ENCODE measurements around the gene TRMT61A. TPM values are rescaled to one million over a fixed set of nuclear protein-coding genes. Genes with fewer than 3 reads are reported as not detected.

Gene TRMT61A
- polyA plus RNA-seq, 1 of the 3 experiments (the other 2 are of a cell fraction) = 15.8 TPM

DNA sequence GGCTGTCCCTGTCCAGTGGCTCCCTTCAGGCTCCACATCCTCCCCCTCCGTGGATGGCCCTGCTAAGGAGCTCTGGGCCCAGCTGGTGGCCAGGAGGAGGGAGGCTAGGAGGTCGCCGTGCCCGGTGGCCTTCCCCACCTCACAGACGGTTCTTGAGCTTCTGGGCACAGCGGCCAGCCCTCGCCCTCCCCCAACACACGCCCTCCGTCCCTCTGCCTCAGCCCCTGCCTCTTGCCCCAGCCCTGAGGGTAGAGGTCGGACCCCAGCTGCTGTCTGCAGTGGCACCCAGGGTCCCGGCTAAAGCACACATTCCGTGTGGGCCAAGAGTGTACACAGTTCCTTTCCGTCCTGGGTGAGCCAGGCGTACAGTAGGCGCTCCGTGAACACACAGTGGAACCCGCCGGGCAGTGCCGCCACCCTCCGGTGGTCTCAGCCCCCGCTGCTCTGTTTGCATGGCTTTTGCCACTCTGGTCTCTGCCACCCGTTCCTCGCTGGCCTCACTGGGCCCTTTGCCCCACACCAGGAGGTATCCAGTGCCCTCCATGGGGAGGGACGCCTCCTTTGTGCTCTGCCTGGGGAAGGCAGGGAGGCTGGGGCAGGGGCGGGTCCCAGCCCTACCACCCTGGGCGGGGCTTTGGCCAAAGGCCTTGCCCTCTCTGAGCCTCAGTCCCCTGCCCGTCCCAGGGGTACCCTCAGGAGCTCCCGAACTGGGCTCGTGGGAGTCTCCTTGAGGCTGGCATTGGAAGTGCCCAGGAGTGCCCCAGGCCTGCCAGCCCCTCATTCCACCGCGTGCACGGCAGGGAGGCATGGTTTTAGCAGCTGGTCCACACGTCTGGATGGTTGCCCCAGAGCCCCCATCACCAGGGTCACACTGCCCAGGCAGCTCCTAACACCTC is 13.0 kb downstream of the TRMT61A start:
- no peaks in the 10 kb centered on the region for H3K9me2 ChIP-seq
- no peak for DNase-seq
- ChIA-PET POLR2A (interaction anchor here (3.9 kb wide), 1 partner anchor 20 kb away, joined by 19 read pairs; the partner anchor contains the start of gene CKB), CTCF (interaction anchor here (1.7 to 6.5 kb wide), 3 partner anchors 15 to 42 kb away, joined by 6 to 72 read pairs (median 15); partner anchors contain the start of gene CKB)
- WGBS (ENCODE audit: low lambda C conversion rate) = 89% methylated on average over 17 of the region's 33 CpGs
- peaks cover 16 to 47% of the 10 kb centered on the region in 2 experiments; a peak in 3 of 4 replicates for H3K4me1 ChIP-seq (ENCODE audit: control insufficient read depth in 1 of 2, insufficient read depth in 2 of 2, low read depth in 1 of 2, low read length in 1 of 2)
- peaks cover 10% of the 10 kb centered on the region for H4K20me1 ChIP-seq (ENCODE audit: insufficient read depth)
- H2AFZ ChIP-seq (ENCODE audit: low read depth) = no peak overlapping the region
- no peaks in the 10 kb centered on the region for H3K27me3 ChIP-seq (ENCODE audit: insufficient read depth)
- no peak for TF ChIP-seq TCF12 (IDR thresholded peaks at IDR 0.05)
- TF ChIP-seq GATA2 (CRISPR knock-in tag; IDR thresholded peaks at IDR 0.05) = no peak
- peak overlapping the region; percentile 78; the same call in 1 of the 2 replicates for H3K4me2 ChIP-seq
- no peaks in the 10 kb centered on the region for H3K9me3 ChIP-seq
- H3K36me3 ChIP-seq (replicated peaks in 1 of 2; ENCODE audit: control insufficient read depth in 1 of 2, insufficient read depth in 2 of 2, low read length in 1 of 2) = no peaks in the 10 kb centered on the region
- H3K4me3 ChIP-seq (ENCODE audit: low read depth in 2 of 2, low read length in 1 of 2) = no peak overlapping the region
- peaks cover 13% of the 10 kb centered on the region for H3F3A ChIP-seq (replicated peaks; ENCODE audit: insufficient read depth)
- H3K79me2 ChIP-seq (ENCODE audit: insufficient read depth) = no peaks in the 10 kb centered on the region
- peak overlapping the region; percentile 60; the same call in 1 of the 2 replicates for H3K9ac ChIP-seq
- H3K27ac ChIP-seq (ENCODE audit: low read depth in 2 of 2, low read length in 1 of 2) = peak overlapping the region in 1 of 2 experiments; percentile 85; a peak in 3 of 4 replicates

DNA sequence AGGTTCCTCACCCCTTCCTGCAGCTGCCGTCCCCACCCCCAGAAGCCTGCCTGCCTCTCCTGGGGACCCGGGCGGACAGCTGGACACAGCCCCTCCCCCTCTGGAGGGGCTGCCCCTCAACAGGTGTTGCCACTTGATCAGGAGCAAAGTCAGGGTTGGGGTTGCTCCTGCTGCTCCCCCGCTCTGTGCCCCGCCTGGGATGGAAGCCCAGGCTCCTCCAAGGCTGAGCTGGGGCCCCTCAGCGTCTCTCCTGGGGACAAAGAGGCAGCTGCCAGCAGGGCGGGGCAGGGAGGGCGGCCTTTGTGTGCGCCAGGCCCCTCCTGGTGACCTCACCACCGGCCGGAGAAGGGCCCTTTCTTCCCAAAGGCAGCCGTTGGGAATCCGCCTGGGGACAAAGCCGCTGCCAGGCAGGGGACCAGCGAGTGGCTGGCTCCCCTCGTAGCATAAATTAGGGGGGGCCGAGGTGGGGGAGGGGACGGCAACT is 13.7 kb downstream of the TRMT61A start:
- POLR2A ChIA-PET = interaction anchor here (1.2 to 3.9 kb wide), 3 partner anchors 11 to 20 kb away, joined by 4 to 19 read pairs (median 6); partner anchors contain the start of genes CKB and TRMT61A
- Histone ChIP-seq H3K27me3 (ENCODE audit: insufficient read depth) (no peaks in the 10 kb centered on the region), H3K9me2 (no peaks in the 10 kb centered on the region), H2AFZ (ENCODE audit: low read depth) (no peak overlapping the region), H3K9me3 (no peaks in the 10 kb centered on the region), H3K79me2 (ENCODE audit: insufficient read depth) (no peaks in the 10 kb centered on the region), H3K4me2 (no peak overlapping the region), H3K27ac (ENCODE audit: low read depth in 2 of 2, low read length in 1 of 2) (no peak overlapping the region; a peak in 1 of 4 replicates), H3K4me1 (ENCODE audit: control insufficient read depth in 1 of 2, insufficient read depth in 2 of 2, low read depth in 1 of 2, low read length in 1 of 2) (peaks cover 16 to 47% of the 10 kb centered on the region in 2 experiments; a peak in 3 of 4 replicates), H3K36me3 (replicated peaks in 1 of 2; ENCODE audit: control insufficient read depth in 1 of 2, insufficient read depth in 2 of 2, low read length in 1 of 2) (no peaks in the 10 kb centered on the region), H3K9ac (no peak overlapping the region), H3K4me3 (ENCODE audit: low read depth in 2 of 2, low read length in 1 of 2) (no peak overlapping the region), H3F3A (replicated peaks; ENCODE audit: insufficient read depth) (peaks cover 13% of the 10 kb centered on the region), H4K20me1 (ENCODE audit: insufficient read depth) (peaks cover 16% of the 10 kb centered on the region)
- CTCF ChIA-PET = interaction anchor here (1.2 to 6.5 kb wide), 5 partner anchors 13 to 152 kb away, joined by 3 to 72 read pairs (median 6); partner anchors contain the start of gene CKB
- peak; percentile 67 for DNase-seq
- 71% methylated on average over 12 of the region's 18 CpGs for WGBS (ENCODE audit: low lambda C conversion rate)
- TF ChIP-seq MAX (IDR thresholded peaks at IDR 0.05; ENCODE audit: low read depth) (no peak), TEAD4 (IDR thresholded peaks at IDR 0.05; ENCODE audit: borderline replicate concordance, insufficient read depth) (no peak), EZH2phosphoT487 (IDR thresholded peaks at IDR 0.05; ENCODE audit: borderline replicate concordance, low read depth) (no peak)

DNA sequence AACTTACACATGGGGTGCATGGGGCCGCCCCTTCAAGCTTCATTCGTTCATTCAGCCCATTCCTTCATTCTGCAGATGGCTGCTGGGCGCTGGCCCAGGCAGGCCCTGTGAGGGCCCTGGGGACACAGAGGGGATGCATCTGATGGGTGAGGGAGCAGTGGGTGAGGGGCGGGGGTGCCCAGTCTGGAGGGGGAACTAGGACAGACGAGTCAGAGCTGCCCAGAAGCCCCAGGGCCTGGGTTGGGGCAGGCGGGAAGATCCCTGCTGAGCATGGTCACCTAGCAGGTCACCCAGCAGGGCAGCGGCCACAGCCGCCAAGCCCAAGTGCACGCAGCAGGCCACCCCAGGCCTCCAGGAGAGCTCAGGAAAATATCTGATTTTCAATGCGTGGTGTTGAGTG is 14.1 kb downstream of the TRMT61A start:
- no peaks in the 10 kb centered on the region for H3K36me3 ChIP-seq (replicated peaks in 1 of 2; ENCODE audit: control insufficient read depth in 1 of 2, insufficient read depth in 2 of 2, low read length in 1 of 2)
- peaks cover 13% of the 10 kb centered on the region for H3F3A ChIP-seq (replicated peaks; ENCODE audit: insufficient read depth)
- no peak overlapping the region for H2AFZ ChIP-seq (ENCODE audit: low read depth)
- TF ChIP-seq SMC3 (IDR thresholded peaks at IDR 0.05; ENCODE audit: low read depth, low read length) = no peak
- TF ChIP-seq TCF12 (IDR thresholded peaks at IDR 0.05) = no peak
- no peak for TF ChIP-seq POLR2AphosphoS5 (IDR thresholded peaks at IDR 0.05; ENCODE audit: low read depth, low read length)
- no peak for TF ChIP-seq RXRA (IDR thresholded peaks at IDR 0.05; ENCODE audit: borderline replicate concordance, low read depth)
- TF ChIP-seq, protein P1, sequence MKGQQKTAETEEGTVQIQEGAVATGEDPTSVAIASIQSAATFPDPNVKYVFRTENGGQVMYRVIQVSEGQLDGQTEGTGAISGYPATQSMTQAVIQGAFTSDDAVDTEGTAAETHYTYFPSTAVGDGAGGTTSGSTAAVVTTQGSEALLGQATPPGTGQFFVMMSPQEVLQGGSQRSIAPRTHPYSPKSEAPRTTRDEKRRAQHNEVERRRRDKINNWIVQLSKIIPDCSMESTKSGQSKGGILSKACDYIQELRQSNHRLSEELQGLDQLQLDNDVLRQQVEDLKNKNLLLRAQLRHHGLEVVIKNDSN (IDR thresholded peaks at IDR 0.05; ENCODE audit: borderline replicate concordance, low read depth) = no peak
- no peak for TF ChIP-seq ELF1 (IDR thresholded peaks at IDR 0.05)
- TF ChIP-seq PBX3 (IDR thresholded peaks at IDR 0.05) = no peak
- TF ChIP-seq RAD21 (IDR thresholded peaks at IDR 0.05; ENCODE audit: low read length) = no peak
- TF ChIP-seq FOXM1 (IDR thresholded peaks at IDR 0.05; ENCODE audit: low read depth) = no peak
- no peak for TF ChIP-seq CTCF (IDR thresholded peaks at IDR 0.05)
- no peak for TF ChIP-seq EP300 (IDR thresholded peaks at IDR 0.05; ENCODE audit: borderline replicate concordance in 1 of 2, low read depth in 1 of 2, low read length in 1 of 2)
- no peak for TF ChIP-seq CHD2 (IDR thresholded peaks at IDR 0.05; ENCODE audit: low read length, partially characterized antibody)
- CTCF ChIA-PET = interaction anchor here (1.2 to 6.5 kb wide), 5 partner anchors 13 to 152 kb away, joined by 3 to 72 read pairs (median 6); partner anchors contain the start of gene CKB
- POLR2A ChIA-PET = interaction anchor here (1.2 to 3.9 kb wide), 3 partner anchors 11 to 21 kb away, joined by 4 to 19 read pairs (median 6); partner anchors contain the start of genes CKB and TRMT61A
- H3K4me2 ChIP-seq = no peak overlapping the region
- H3K79me2 ChIP-seq (ENCODE audit: insufficient read depth) = no peaks in the 10 kb centered on the region
- H3K9me3 ChIP-seq = no peaks in the 10 kb centered on the region
- peaks cover 16 to 47% of the 10 kb centered on the region in 2 experiments; a peak in 3 of 4 replicates for H3K4me1 ChIP-seq (ENCODE audit: control insufficient read depth in 1 of 2, insufficient read depth in 2 of 2, low read depth in 1 of 2, low read length in 1 of 2)
- H4K20me1 ChIP-seq (ENCODE audit: insufficient read depth) = peaks cover 17% of the 10 kb centered on the region
- DNase-seq = peak; percentile 45
- no peaks in the 10 kb centered on the region for H3K27me3 ChIP-seq (ENCODE audit: insufficient read depth)
- H3K9me2 ChIP-seq = no peaks in the 10 kb centered on the region
- no peak overlapping the region for H3K9ac ChIP-seq
- no peak overlapping the region for H3K4me3 ChIP-seq (ENCODE audit: low read depth in 2 of 2, low read length in 1 of 2)
- WGBS (ENCODE audit: low lambda C conversion rate) = 85% methylated on average over 6 of the region's 10 CpGs
- no peak overlapping the region; a peak in 1 of 4 replicates for H3K27ac ChIP-seq (ENCODE audit: low read depth in 2 of 2, low read length in 1 of 2)

Data from SK-N-SH (cell line).